GM12874 (cell line): ENCODE results near the gene PDZD11.

ENCODE experiments used
- CTCF ChIP-seq: IDR thresholded peaks from 2 replicates; pipeline ENCODE4 v1.5.1; 2011; ENCODE audit warnings: low read depth, mild to moderate bottlenecking, control low read depth, low read length, moderate library complexity; ENCODE audit not compliant: insufficient read depth

Gene PDZD11

GRCh38 chrX:70240751-70241150 lies 49.0 kb downstream of the PDZD11 start:
- no peak for TF ChIP-seq CTCF
